Measurements from ENCODE around the gene STPG1. TPM values are rescaled to one million over a fixed set of nuclear protein-coding genes. Genes with fewer than 3 reads are reported as not detected.

STPG1 gene
- polyA plus RNA-seq, 2 of the 4 experiments (the other 2 are of a cell fraction): 4.4 to 9.7 TPM

GRCh38 chr1:24348196-24348595 lies 65.4 kb downstream of the STPG1 start:
- FAIRE-seq: no peak
- POLR2A ChIA-PET: no interaction called here
- TF ChIP-seq NFE2L2 (conservative IDR thresholded peaks at IDR 0.05; ENCODE audit: low read length) (no peak), PBX3 (IDR thresholded peaks at IDR 0.05) (no peak), RARB (CRISPR knock-in tag; IDR thresholded peaks at IDR 0.05) (no peak), BHLHE40 (IDR thresholded peaks at IDR 0.05; ENCODE audit: low read depth, low read length) (no peak), KDM1A (IDR thresholded peaks at IDR 0.05; ENCODE audit: low read depth) (no peak), MAFK (IDR thresholded peaks at IDR 0.05; ENCODE audit: partially characterized antibody) (no peak), SMC3 (IDR thresholded peaks at IDR 0.05) (no peak), HES2 (IDR thresholded peaks at IDR 0.05) (no peak), RFX5 (IDR thresholded peaks at IDR 0.05) (no peak), NPAS2 (CRISPR knock-in tag; IDR thresholded peaks at IDR 0.05; ENCODE audit: borderline replicate concordance) (no peak), SREBF2 (IDR thresholded peaks at IDR 0.05) (no peak), HOXB13 (CRISPR knock-in tag; IDR thresholded peaks at IDR 0.05; ENCODE audit: low read depth) (no peak), ZC3H11A (IDR thresholded peaks at IDR 0.05) (no peak), ELK1 (IDR thresholded peaks at IDR 0.05; ENCODE audit: low read depth, low read length) (no peak), ZNF302 (CRISPR knock-in tag; IDR thresholded peaks at IDR 0.05) (no peak)
- no peak for DNase-seq (ENCODE audit: low read depth in 1 of 2, low spot score in 1 of 2)
- 94% methylated on average over 6 of the region's 10 CpGs for WGBS (ENCODE audit: missing lambda C conversion rate)
- Histone ChIP-seq H3K4me2 (no peak overlapping the region), H3K27ac (no peak overlapping the region), H3K4me1 (peaks cover 14% of the 10 kb centered on the region), H3K4me3 (no peak overlapping the region), H3K9me3 (no peaks in the 10 kb centered on the region)
- CTCF ChIA-PET: interaction anchor here (1.0 to 4.2 kb wide), 6 partner anchors 13 to 147 kb away, joined by 3 to 15 read pairs (median 6); no protein-coding TSS in a partner anchor
- no peak for ATAC-seq

- no peak overlapping the region for H3K4me3 ChIP-seq
- WGBS (ENCODE audit: missing lambda C conversion rate): 83% methylated on average over 10 of the region's 19 CpGs
- no peaks in the 10 kb centered on the region for H3K9me3 ChIP-seq
- H3K27ac ChIP-seq: no peak overlapping the region
- ChIA-PET CTCF (interaction anchor here (1.6 to 4.2 kb wide), 2 partner anchors 139 to 146 kb away, joined by 3 to 15 read pairs; no protein-coding TSS in a partner anchor), POLR2A (no interaction called here)
- H3K4me2 ChIP-seq: no peak overlapping the region
- FAIRE-seq (no peak), DNase-seq (ENCODE audit: low read depth in 1 of 2, low spot score in 1 of 2) (no peak), ATAC-seq (no peak)
- TF ChIP-seq BCL3 (IDR thresholded peaks at IDR 0.05): no peak
- H3K4me1 ChIP-seq: peaks cover 12% of the 10 kb centered on the region
Observed at GRCh38 chr1:24347159-24347934, 66.2 kb downstream of the STPG1 start.

GRCh38 chr1:24345334-24345733 lies 68.2 kb downstream of the STPG1 start:
- POLR2A ChIA-PET: no interaction called here
- Histone ChIP-seq H3K9me3 (no peaks in the 10 kb centered on the region), H3K27ac (no peak overlapping the region), H3K4me3 (no peak overlapping the region), H3K4me2 (no peak overlapping the region), H3K4me1 (no peaks in the 10 kb centered on the region)
- 73% methylated on average over 4 of the region's 5 CpGs for WGBS (ENCODE audit: missing lambda C conversion rate)
- no peak for DNase-seq (ENCODE audit: low read depth in 1 of 2, low spot score in 1 of 2)
- CTCF ChIA-PET: no interaction called here
- no peak for TF ChIP-seq HOXB13 (CRISPR knock-in tag; IDR thresholded peaks at IDR 0.05; ENCODE audit: low read depth)
- TF ChIP-seq EP300 (IDR thresholded peaks at IDR 0.05): no peak
- TF ChIP-seq RNF2 (IDR thresholded peaks at IDR 0.05; ENCODE audit: borderline replicate concordance, low read depth): no peak
- no peak for TF ChIP-seq BHLHE40 (IDR thresholded peaks at IDR 0.05; ENCODE audit: low read depth, low read length)
- no peak for TF ChIP-seq HMGXB4 (CRISPR knock-in tag; IDR thresholded peaks at IDR 0.05; ENCODE audit: borderline replicate concordance)
- TF ChIP-seq FOSB (CRISPR knock-in tag; IDR thresholded peaks at IDR 0.05): no peak
- no peak for TF ChIP-seq HOXA7 (CRISPR knock-in tag; IDR thresholded peaks at IDR 0.05)
- TF ChIP-seq FOXS1 (CRISPR knock-in tag; IDR thresholded peaks at IDR 0.05): no peak
- TF ChIP-seq NR3C1 (IDR thresholded peaks at IDR 0.05): no peak
- TF ChIP-seq POLR2AphosphoS2 (conservative IDR thresholded peaks at IDR 0.05; ENCODE audit: low read length): no peak
- TF ChIP-seq ZSCAN20 (CRISPR knock-in tag; IDR thresholded peaks at IDR 0.05): no peak
- no peak for TF ChIP-seq RFX5 (IDR thresholded peaks at IDR 0.05)
- ATAC-seq: no peak
- FAIRE-seq: no peak

Measured in A549 (cell line).